D341Med (cell line): ENCODE data around the gene PRH2.

Experiments
- DNase-seq: peaks from one replicate; pipeline ENCODE4 v3.0.0; 2012; ENCODE audit warnings: low spot score

The PRH2 gene

GRCh38 chr12:10960211-10960610 is 31.2 kb downstream of the PRH2 start:
- DNase-seq = no peak

- no peak for DNase-seq
Measured at GRCh38 chr12:10965476-10965875, 36.4 kb downstream of the PRH2 start.

GRCh38 chr12:10966314-10966713 is 37.3 kb downstream of the PRH2 start:
- DNase-seq = no peak

- no peak for DNase-seq
Measured at GRCh38 chr12:10967409-10967808, 38.4 kb downstream of the PRH2 start.

GRCh38 chr12:10968765-10969456 is 39.9 kb downstream of the PRH2 start:
- no peak for DNase-seq

- DNase-seq = no peak
Measured at GRCh38 chr12:10974965-10975364, 45.9 kb downstream of the PRH2 start.

GRCh38 chr12:10982244-10982643 is 53.2 kb downstream of the PRH2 start:
- DNase-seq = no peak
